ENCODE results near the gene AFP.

The AFP gene

GRCh38 chr4:73501664-73502265 lies 65.7 kb downstream of the AFP start:
- no peak overlapping the region for H3K4me3 ChIP-seq (ENCODE audit: low read length)
- no peak for DNase-seq (ENCODE audit: low read depth, low spot score)

- no peak for DNase-seq (ENCODE audit: low read depth, low spot score)
- no peak overlapping the region for H3K4me3 ChIP-seq (ENCODE audit: low read length)
Observed at GRCh38 chr4:73505567-73505966, 69.5 kb downstream of the AFP start.
